NK-92 (cell line): ENCODE data around the gene SYT17.

Experiments used
- DNase-seq: peaks from one replicate; lab custom pipeline; 2025; ENCODE audit not compliant: unreplicated experiment; lab: John Stamatoyannopoulos, UW

The SYT17 gene

GRCh38 chr16:19167710-19168370 lies at the start of gene SYT17:
Gene SYT17 (plus strand): TSS chr16:19168240. CDS start chr16:19168647, 407 bp downstream.
- no peak for DNase-seq

GRCh38 chr16:19118938-19119431 lies 49.1 kb upstream of the SYT17 start:
- DNase-seq = no peak

GRCh38 chr16:19119564-19119963 lies 48.5 kb upstream of the SYT17 start:
- no peak for DNase-seq

- DNase-seq = no peak
Observed at GRCh38 chr16:19123535-19124178, 44.4 kb upstream of the SYT17 start.

GRCh38 chr16:19126300-19126699 lies 41.7 kb upstream of the SYT17 start:
- no peak for DNase-seq

- no peak for DNase-seq
Observed at GRCh38 chr16:19127205-19127604, 40.8 kb upstream of the SYT17 start.

GRCh38 chr16:19127674-19128131 lies 40.3 kb upstream of the SYT17 start:
- DNase-seq = no peak

- DNase-seq = no peak
Observed at GRCh38 chr16:19128454-19129200, 39.4 kb upstream of the SYT17 start.

GRCh38 chr16:19130385-19130784 lies 37.7 kb upstream of the SYT17 start:
- DNase-seq = no peak

GRCh38 chr16:19130852-19131824 lies 36.9 kb upstream of the SYT17 start:
- DNase-seq = no peak

- DNase-seq = no peak
Observed at GRCh38 chr16:19131825-19132218, 36.2 kb upstream of the SYT17 start.

GRCh38 chr16:19132255-19132654 lies 35.8 kb upstream of the SYT17 start:
- DNase-seq = no peak

- no peak for DNase-seq
Observed at GRCh38 chr16:19132898-19133297, 35.1 kb upstream of the SYT17 start.

GRCh38 chr16:19133600-19133999 lies 34.4 kb upstream of the SYT17 start:
- DNase-seq = no peak

- no peak for DNase-seq
Observed at GRCh38 chr16:19135201-19135842, 32.7 kb upstream of the SYT17 start.

- no peak for DNase-seq
Observed at GRCh38 chr16:19135896-19136438, 32.1 kb upstream of the SYT17 start.

GRCh38 chr16:19136549-19137196 lies 31.4 kb upstream of the SYT17 start:
- no peak for DNase-seq

GRCh38 chr16:19137201-19138128 lies 30.6 kb upstream of the SYT17 start:
- DNase-seq = no peak
